Measurements from ENCODE around the gene SPATA20. TPM values are rescaled to one million over a fixed set of nuclear protein-coding genes. Genes with fewer than 3 reads are reported as not detected.

The SPATA20 gene
- total and polyA plus RNA-seq, 2 donors (not counting 3 experiments of a cell fraction or from before 2014, with no cell fraction given), result 42.3 to 51.5 TPM

GRCh38 chr17:50578173-50578572, 31.2 kb downstream of the SPATA20 start:
- dilution Hi-C loops (cut with MboI; ENCODE audit: extremely low pct_ligation_motif_present, low sequenced_read_pairs), result no loop called here
- TF ChIP-seq MAX (IDR thresholded peaks at IDR 0.05; ENCODE audit: insufficient read depth, insufficient read length), result no peak
- TF ChIP-seq MYC (IDR thresholded peaks at IDR 0.05; ENCODE audit: low read depth, low read length), result no peak
- TF ChIP-seq JUN (IDR thresholded peaks at IDR 0.05; ENCODE audit: borderline replicate concordance, insufficient read depth, insufficient read length, low read depth), result no peak
- no peak for TF ChIP-seq EZH2 (IDR thresholded peaks at IDR 0.05; ENCODE audit: borderline replicate concordance, low read depth, low read length, severe bottlenecking)
- no peak for TF ChIP-seq FOS (IDR thresholded peaks at IDR 0.05; ENCODE audit: borderline replicate concordance, insufficient read depth, low read length)
- TF ChIP-seq POLR2AphosphoS5 (IDR thresholded peaks at IDR 0.05; ENCODE audit: insufficient read depth, low read depth, low read length), result no peak
- TF ChIP-seq CTCF (IDR thresholded peaks at IDR 0.05; ENCODE audit: extremely low read depth in 1 of 2, insufficient read depth in 1 of 2, low read depth in 1 of 2, low read length in 2 of 2), result no peak
- no peak for TF ChIP-seq POLR2A (IDR thresholded peaks at IDR 0.05; ENCODE audit: low read depth, low read length)
- no peak for TF ChIP-seq GATA2 (IDR thresholded peaks at IDR 0.05; ENCODE audit: insufficient read depth, insufficient read length, low read depth, low read length)
- H3K36me3 ChIP-seq (ENCODE audit: control insufficient read depth in 2 of 2, extremely low read depth in 1 of 2, insufficient read depth in 2 of 2, low read length in 2 of 2), result no peaks in the 10 kb centered on the region
- no peaks in the 10 kb centered on the region for H4K20me1 ChIP-seq (replicated peaks; ENCODE audit: control insufficient read depth, extremely low read depth, insufficient read depth, low read length)
- H3K9ac ChIP-seq (replicated peaks; ENCODE audit: extremely low read depth, insufficient read depth, low read length), result no peak overlapping the region
- BruUV-seq (replicated peaks), result no TSS peak
- no peak overlapping the region for H3K4me2 ChIP-seq (ENCODE audit: insufficient read depth, low read length)
- intact Hi-C loops (cut with micrococcal nuclease), result no loop called here
- H3K4me3 ChIP-seq (replicated peaks in 1 of 3; ENCODE audit: insufficient read depth in 1 of 3, low read depth in 1 of 3, low read length in 3 of 3), result no peak overlapping the region
- no peak overlapping the region for H3K27ac ChIP-seq (ENCODE audit: insufficient read depth, low read depth, low read length)
- FAIRE-seq (no peak), DNase-seq (ENCODE audit: low read depth, low spot score) (no peak)
- peaks cover 0 to 6% of the 10 kb centered on the region in 2 experiments for H3K27me3 ChIP-seq (ENCODE audit: control insufficient read depth in 2 of 2, insufficient read depth in 2 of 2, low read length in 2 of 2)
- ChIA-PET CTCF (no interaction called here), POLR2A (no interaction called here)
- no peaks in the 10 kb centered on the region for H3K79me2 ChIP-seq (ENCODE audit: control insufficient read depth, insufficient read depth, low read length)
- H3K4me1 ChIP-seq (ENCODE audit: control insufficient read depth, extremely low read depth, insufficient read depth, low read length), result no peaks in the 10 kb centered on the region
- no peaks in the 10 kb centered on the region for H3K9me3 ChIP-seq (replicated peaks; ENCODE audit: control insufficient read depth, insufficient read depth, low read length)
- no peaks in the 10 kb centered on the region for H3K9me1 ChIP-seq (replicated peaks; ENCODE audit: control insufficient read depth, extremely low read depth, insufficient read depth, low read length)
- no peak overlapping the region for H2AFZ ChIP-seq (ENCODE audit: low read depth, low read length)

All from endothelial cell of umbilical vein (primary cell).